GM06990 (cell line): ENCODE results near the gene HOXC5.

ENCODE experiments used
- DNase-seq: peaks from one replicate; pipeline ENCODE4 v3.0.0-alpha.2; 2011; ENCODE audit not compliant: insufficient read length; ENCODE audit errors: extremely low read depth
- H3K27me3 ChIP-seq: replicated peaks from 2 replicates; pipeline ENCODE4 v1.6.0; 2011; ENCODE audit warnings: low read length; ENCODE audit not compliant: control insufficient read depth, insufficient read depth
- H3K36me3 ChIP-seq: 2 replicates; pipeline ENCODE4 v1.5.1; 2011; ENCODE audit warnings: low read length; ENCODE audit not compliant: control insufficient read depth, insufficient read depth
- H3K4me3 ChIP-seq: replicated peaks from 2 replicates; pipeline ENCODE4 v1.5.1; 2011; ENCODE audit warnings: low read depth, mild to moderate bottlenecking, control low read depth, low read length
- TF ChIP-seq, protein P1 (sequence below): IDR thresholded peaks from 2 replicates; pipeline ENCODE4 v1.5.1; 2011; ENCODE audit warnings: low read length, control low read depth, mild to moderate bottlenecking, inconsistent platforms; ENCODE audit not compliant: insufficient read depth, poor library complexity, severe bottlenecking

Gene HOXC5

GRCh38 chr12:53998110-53998899 lies 34.5 kb upstream of the HOXC5 start:
- DNase-seq, result no peak
- H3K27me3 ChIP-seq, result peaks cover 5% of the 10 kb centered on the region
- no peak overlapping the region for H3K4me3 ChIP-seq
- H3K36me3 ChIP-seq, result no peaks in the 10 kb centered on the region
- TF ChIP-seq, protein P1, sequence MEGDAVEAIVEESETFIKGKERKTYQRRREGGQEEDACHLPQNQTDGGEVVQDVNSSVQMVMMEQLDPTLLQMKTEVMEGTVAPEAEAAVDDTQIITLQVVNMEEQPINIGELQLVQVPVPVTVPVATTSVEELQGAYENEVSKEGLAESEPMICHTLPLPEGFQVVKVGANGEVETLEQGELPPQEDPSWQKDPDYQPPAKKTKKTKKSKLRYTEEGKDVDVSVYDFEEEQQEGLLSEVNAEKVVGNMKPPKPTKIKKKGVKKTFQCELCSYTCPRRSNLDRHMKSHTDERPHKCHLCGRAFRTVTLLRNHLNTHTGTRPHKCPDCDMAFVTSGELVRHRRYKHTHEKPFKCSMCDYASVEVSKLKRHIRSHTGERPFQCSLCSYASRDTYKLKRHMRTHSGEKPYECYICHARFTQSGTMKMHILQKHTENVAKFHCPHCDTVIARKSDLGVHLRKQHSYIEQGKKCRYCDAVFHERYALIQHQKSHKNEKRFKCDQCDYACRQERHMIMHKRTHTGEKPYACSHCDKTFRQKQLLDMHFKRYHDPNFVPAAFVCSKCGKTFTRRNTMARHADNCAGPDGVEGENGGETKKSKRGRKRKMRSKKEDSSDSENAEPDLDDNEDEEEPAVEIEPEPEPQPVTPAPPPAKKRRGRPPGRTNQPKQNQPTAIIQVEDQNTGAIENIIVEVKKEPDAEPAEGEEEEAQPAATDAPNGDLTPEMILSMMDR, result no peak

- no peak for DNase-seq
- TF ChIP-seq, protein P1, result no peak
- Histone ChIP-seq H3K4me3 (no peak overlapping the region), H3K36me3 (no peaks in the 10 kb centered on the region), H3K27me3 (peaks cover 5% of the 10 kb centered on the region)
Measured at GRCh38 chr12:53998900-53999236, 34.0 kb upstream of the HOXC5 start.

DNA sequence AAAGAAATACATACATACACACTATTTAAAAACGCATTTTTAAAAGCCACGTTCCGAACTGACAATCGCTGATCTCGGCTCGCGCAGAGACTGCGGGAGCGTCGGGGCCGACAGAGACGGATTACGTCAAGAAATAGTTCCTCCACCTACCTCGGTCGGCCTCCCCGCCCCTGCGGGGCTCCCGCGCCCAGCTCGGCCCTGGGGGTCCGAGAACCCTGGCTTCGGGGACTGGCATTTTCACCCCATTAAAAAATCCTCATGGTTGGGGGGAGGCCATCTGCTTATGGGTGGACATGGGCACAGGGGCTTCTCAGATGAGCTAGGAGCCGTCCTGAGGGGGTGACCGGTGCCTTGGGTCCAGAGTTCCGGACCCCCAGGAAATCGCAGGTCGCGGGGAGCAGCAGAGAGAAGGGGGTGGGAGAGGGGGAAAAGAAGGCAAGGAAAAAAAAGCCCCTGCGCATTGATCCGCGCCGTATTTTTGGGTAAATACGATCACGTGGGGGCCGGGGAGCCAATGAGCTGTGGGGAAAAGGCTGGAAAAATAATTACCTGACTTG lies 33.2 kb upstream of the HOXC5 start:
- DNase-seq, result no peak
- TF ChIP-seq, protein P1, result no peak
- Histone ChIP-seq H3K4me3 (peak overlapping the region; percentile 50), H3K27me3 (peaks cover 5% of the 10 kb centered on the region), H3K36me3 (no peaks in the 10 kb centered on the region)

DNA sequence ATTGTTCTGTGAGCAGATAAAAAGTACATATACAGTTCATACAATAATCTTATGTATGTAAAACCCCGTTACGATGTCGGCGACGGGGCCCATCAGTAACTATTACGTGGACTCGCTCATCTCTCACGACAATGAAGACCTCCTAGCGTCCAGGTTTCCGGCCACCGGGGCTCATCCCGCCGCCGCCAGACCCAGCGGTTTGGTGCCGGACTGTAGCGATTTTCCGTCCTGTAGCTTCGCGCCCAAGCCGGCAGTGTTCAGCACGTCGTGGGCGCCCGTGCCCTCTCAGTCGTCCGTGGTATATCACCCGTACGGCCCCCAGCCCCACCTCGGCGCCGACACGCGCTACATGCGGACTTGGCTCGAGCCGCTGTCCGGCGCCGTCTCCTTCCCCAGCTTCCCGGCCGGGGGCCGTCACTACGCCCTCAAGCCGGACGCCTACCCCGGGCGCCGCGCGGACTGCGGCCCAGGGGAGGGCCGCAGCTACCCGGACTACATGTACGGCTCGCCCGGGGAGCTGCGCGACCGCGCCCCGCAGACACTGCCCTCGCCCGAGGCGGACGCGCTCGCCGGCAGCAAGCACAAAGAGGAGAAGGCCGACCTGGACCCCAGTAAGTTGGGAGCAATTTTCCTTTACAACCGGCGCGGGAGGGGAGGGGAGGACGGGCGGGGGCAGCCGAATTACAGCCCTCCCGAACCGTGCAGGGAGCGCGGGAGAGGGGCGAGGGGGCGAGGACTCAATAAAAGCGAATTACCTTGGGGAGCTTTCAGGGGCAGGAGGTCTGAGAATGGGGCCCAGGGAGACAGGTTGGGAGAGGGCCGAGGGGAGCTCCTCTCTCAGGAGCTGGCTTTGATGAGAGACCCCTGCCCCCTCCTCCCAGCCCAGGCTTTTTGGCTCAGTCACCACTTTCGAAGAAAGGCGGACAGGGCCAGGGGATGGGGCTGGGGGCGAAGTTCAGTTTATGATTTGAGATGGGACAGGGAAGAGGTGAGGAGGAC lies 32.4 kb upstream of the HOXC5 start, which contains the start of gene HOXC9:
Gene HOXC9 (plus strand): TSS at position 46 of the 999 bp plus-strand sequence. CDS start 28 bp downstream, at position 74.
- peaks cover 2% of the 10 kb centered on the region; the same call in 1 of the 2 replicates for H3K27me3 ChIP-seq
- DNase-seq, result no peak

More for the DNA sequence above, 32.4 kb upstream of the HOXC5 start, which contains the start of gene HOXC9:
- Histone ChIP-seq H3K36me3 (no peaks in the 10 kb centered on the region), H3K4me3 (peak within 1 kb of the TSS; percentile 50)
- TF ChIP-seq, protein P1, result no peak
